Measurements from ENCODE around the gene C2. TPM values are rescaled to one million over a fixed set of nuclear protein-coding genes. Genes with fewer than 3 reads are reported as not detected.
"Not testable (repeated sequence)": the region's sequence is repeated elsewhere in the genome, so short reads cannot be mapped to it uniquely, and the experiment has no call there.

The C2 gene
- total RNA-seq, 4 donors from 2014 or later = 2.7 to 4.9 (median 3.6) TPM

DNA sequence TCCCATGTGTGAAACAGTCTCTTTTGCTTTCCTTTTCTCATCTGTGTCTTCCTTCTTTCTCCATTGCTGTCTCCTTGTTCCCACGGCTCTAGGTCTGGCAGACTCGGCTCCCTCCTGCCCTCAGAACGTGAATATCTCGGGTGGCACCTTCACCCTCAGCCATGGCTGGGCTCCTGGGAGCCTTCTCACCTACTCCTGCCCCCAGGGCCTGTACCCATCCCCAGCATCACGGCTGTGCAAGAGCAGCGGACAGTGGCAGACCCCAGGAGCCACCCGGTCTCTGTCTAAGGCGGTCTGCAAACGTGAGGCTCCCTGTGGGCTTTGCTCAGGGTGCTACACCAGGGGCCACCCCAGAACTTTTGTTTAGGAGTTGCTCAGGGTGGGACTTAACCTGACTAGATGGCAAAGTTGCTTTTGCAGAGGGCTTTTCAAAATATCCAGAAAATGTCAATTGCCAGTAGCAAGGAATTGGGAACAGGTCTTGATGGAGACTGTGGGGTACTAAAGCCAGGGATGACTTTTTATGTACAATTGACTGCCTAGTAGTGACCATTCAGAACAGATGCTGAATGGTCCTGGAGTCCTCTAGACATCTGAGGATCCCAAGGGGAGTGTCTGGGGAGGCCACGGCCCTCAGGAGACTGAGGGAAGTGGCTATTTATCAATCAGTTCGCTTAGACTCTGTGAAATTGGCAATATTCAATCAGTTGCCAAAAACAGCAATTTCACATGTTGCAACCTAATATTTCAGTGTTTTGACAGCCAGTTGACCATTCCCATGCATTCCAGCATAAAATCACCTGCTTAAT is 550 bp downstream of the C2 start:
- no peak for ATAC-seq
- Histone ChIP-seq H3K4me1 (no peaks in the 10 kb centered on the region), H3K27me3 (no peaks in the 10 kb centered on the region), H3K27ac (no peak overlapping the region), H3K4me3 (peak overlapping the region in 2 of 4 donors; percentile 12 to 17), H3K9me3 (no peaks in the 10 kb centered on the region), H3K36me3 (no peaks in the 10 kb centered on the region)
- intact Hi-C loops (cut with DNase I; ENCODE audit: low total_unique reads) = no loop called here
- TF ChIP-seq POLR2A (IDR thresholded peaks at IDR 0.05) = no peak
- TF ChIP-seq, protein P1, sequence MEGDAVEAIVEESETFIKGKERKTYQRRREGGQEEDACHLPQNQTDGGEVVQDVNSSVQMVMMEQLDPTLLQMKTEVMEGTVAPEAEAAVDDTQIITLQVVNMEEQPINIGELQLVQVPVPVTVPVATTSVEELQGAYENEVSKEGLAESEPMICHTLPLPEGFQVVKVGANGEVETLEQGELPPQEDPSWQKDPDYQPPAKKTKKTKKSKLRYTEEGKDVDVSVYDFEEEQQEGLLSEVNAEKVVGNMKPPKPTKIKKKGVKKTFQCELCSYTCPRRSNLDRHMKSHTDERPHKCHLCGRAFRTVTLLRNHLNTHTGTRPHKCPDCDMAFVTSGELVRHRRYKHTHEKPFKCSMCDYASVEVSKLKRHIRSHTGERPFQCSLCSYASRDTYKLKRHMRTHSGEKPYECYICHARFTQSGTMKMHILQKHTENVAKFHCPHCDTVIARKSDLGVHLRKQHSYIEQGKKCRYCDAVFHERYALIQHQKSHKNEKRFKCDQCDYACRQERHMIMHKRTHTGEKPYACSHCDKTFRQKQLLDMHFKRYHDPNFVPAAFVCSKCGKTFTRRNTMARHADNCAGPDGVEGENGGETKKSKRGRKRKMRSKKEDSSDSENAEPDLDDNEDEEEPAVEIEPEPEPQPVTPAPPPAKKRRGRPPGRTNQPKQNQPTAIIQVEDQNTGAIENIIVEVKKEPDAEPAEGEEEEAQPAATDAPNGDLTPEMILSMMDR (IDR thresholded peaks at IDR 0.05 in 4 of 5, conservative IDR thresholded peaks at IDR 0.05 in 1 of 5) = no peak
- in situ Hi-C loops (cut with MboI; ENCODE audit: low sequenced_read_pairs in 4 of 4) = no loop called here
- no peak for DNase-seq

DNA sequence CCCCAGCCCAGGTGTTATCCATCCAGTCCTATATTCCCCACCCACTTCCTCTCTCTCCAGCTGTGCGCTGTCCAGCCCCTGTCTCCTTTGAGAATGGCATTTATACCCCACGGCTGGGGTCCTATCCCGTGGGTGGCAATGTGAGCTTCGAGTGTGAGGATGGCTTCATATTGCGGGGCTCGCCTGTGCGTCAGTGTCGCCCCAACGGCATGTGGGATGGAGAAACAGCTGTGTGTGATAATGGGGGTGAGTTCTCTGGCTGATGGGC is 1.1 kb downstream of the C2 start:
- intact Hi-C loops (cut with DNase I; ENCODE audit: low total_unique reads) (no loop called here), in situ Hi-C loops (cut with MboI; ENCODE audit: low sequenced_read_pairs in 4 of 4) (no loop called here)
- Histone ChIP-seq H3K27me3 (no peaks in the 10 kb centered on the region), H3K9me3 (no peaks in the 10 kb centered on the region), H3K4me1 (no peaks in the 10 kb centered on the region), H3K36me3 (no peaks in the 10 kb centered on the region), H3K27ac (no peak overlapping the region), H3K4me3 (no peak overlapping the region)
- TF ChIP-seq, protein P1 (IDR thresholded peaks at IDR 0.05 in 4 of 5, conservative IDR thresholded peaks at IDR 0.05 in 1 of 5) = no peak
- no peak for TF ChIP-seq POLR2A (IDR thresholded peaks at IDR 0.05)
- DNase-seq = no peak
- no peak for ATAC-seq

DNA sequence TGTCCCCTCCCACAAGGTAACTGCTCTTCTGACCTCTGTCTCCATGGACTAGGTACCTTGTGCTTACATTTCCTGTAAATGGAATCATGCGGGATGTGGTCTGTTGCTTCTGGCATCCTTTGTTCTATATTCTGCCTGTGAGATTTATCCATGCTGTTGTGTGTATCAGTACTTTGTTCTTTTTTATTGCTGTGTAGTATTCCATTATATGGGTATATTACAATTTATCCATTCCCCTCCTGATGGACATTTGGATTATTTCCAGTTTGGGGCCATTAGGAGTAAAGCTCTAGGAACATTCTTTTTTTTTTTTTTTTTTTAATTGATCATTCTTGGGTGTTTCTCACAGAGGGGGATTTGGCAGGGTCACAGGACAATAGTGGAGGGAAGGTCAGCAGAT is 3.4 kb downstream of the C2 start:
- in situ Hi-C loops (cut with MboI; ENCODE audit: low sequenced_read_pairs in 4 of 4) = no loop called here
- intact Hi-C loops (cut with DNase I; ENCODE audit: low total_unique reads) = no loop called here
- no peak for ATAC-seq

DNA sequence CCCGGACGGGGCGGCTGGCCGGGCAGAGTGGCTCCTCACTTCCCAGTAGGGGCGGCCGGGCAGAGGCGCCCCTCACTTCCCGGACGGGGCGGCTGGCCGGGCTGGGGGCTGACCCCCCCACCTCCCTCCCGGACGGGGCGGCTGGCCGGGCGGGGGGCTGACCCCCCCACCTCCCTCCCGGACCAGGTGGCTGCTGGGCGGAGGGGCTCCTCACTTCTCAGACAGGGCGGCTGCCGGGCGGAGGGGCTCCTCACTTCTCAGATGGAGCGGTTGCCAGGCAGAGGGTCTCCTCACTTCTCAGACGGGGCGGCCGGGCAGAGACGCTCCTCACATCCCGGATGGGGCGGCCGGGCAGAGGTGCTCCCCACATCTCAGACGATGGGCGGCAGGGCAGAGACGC is 4.6 kb downstream of the C2 start:
- H3K9me3 ChIP-seq; H3K36me3 ChIP-seq; H3K27me3 ChIP-seq; ATAC-seq; H3K4me1 ChIP-seq; intact Hi-C loops (cut with DNase I; ENCODE audit: low total_unique reads); DNase-seq; H3K4me3 ChIP-seq; in situ Hi-C loops (cut with MboI; ENCODE audit: low sequenced_read_pairs in 4 of 4); H3K27ac ChIP-seq: not testable (repeated sequence)

More for the DNA sequence above, 3.4 kb downstream of the C2 start:
- Histone ChIP-seq H3K36me3 (no peaks in the 10 kb centered on the region), H3K27me3 (no peaks in the 10 kb centered on the region), H3K27ac (no peak overlapping the region), H3K9me3 (no peaks in the 10 kb centered on the region), H3K4me1 (no peaks in the 10 kb centered on the region), H3K4me3 (no peak overlapping the region)
- no peak for DNase-seq
- TF ChIP-seq, protein P1 (IDR thresholded peaks at IDR 0.05 in 4 of 5, conservative IDR thresholded peaks at IDR 0.05 in 1 of 5) = no peak
- TF ChIP-seq POLR2A (IDR thresholded peaks at IDR 0.05) = no peak

DNA sequence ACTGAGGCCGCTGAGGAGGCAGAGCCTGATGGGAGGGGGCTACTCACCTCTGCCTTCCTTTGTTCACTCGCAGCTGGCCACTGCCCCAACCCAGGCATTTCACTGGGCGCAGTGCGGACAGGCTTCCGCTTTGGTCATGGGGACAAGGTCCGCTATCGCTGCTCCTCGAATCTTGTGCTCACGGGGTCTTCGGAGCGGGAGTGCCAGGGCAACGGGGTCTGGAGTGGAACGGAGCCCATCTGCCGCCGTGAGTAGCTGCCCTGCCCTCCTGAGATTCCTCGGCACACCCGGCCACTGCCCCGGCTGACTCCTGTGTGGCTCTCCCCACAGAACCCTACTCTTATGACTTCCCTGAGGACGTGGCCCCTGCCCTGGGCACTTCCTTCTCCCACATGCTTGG is 6.0 kb downstream of the C2 start:
- Histone ChIP-seq H3K9me3 (no peaks in the 10 kb centered on the region), H3K27ac (no peak overlapping the region), H3K36me3 (no peaks in the 10 kb centered on the region), H3K27me3 (no peaks in the 10 kb centered on the region), H3K4me1 (no peaks in the 10 kb centered on the region), H3K4me3 (no peak overlapping the region)
- in situ Hi-C loops (cut with MboI; ENCODE audit: low sequenced_read_pairs in 4 of 4) = no loop called here
- ATAC-seq (no peak), DNase-seq (no peak)
- intact Hi-C loops (cut with DNase I; ENCODE audit: low total_unique reads) = no loop called here
- no peak for TF ChIP-seq POLR2A (IDR thresholded peaks at IDR 0.05)
- TF ChIP-seq, protein P1 (IDR thresholded peaks at IDR 0.05 in 4 of 5, conservative IDR thresholded peaks at IDR 0.05 in 1 of 5) = no peak

Data from gastrocnemius medialis (tissue), 4 donors.